Stomach (tissue), 4 donors: ENCODE data around the gene PDE4D.

Experiments
- CTCF ChIP-seq, 7 experiments: fragments of 450-650 bp in 4 of 7; fragments of 200-600 bp in 3 of 7; sonication (generic) in 3 of 7; IDR thresholded peaks; one replicate each; pipeline ENCODE4 v1.5.1; 2016 to 2019; ENCODE audit warnings: antibody characterized with exemption in 7 of 7, control low read depth in 2 of 7, mild to moderate bottlenecking in 1 of 7
- POLR2A ChIP-seq, 4 donors: fragments of 450-650 bp; IDR thresholded peaks; one replicate each; pipeline ENCODE4 v1.6.1; 2016; ENCODE audit warnings: antibody characterized with exemption in 4 of 4, control low read depth in 2 of 4, mild to moderate bottlenecking in 1 of 4, moderate library complexity in 1 of 4
- POLR2AphosphoS5 ChIP-seq, 3 donors: sonication (generic); formaldehyde crosslinking; IDR thresholded peaks; one replicate each; pipeline ENCODE4 v1.6.1; 2016; ENCODE audit warnings: antibody characterized with exemption in 3 of 3

GRCh38 chr5:59173578-59173977 lies 719.9 kb downstream of the PDE4D start:
- no peak for TF ChIP-seq CTCF (IDR thresholded peaks at IDR 0.05)
- TF ChIP-seq POLR2AphosphoS5 (IDR thresholded peaks at IDR 0.05), result no peak
- no peak for TF ChIP-seq POLR2A (IDR thresholded peaks at IDR 0.05)
